Measurements from ENCODE around the gene IRF9.

The IRF9 gene

GRCh38 chr14:24213866-24214662, 53.0 kb downstream of the IRF9 start:
- H3K4me1 Mint-ChIP-seq: peaks cover 59% of the 10 kb centered on the region
- ATAC-seq (replicated peaks; ENCODE audit: extremely low read depth, poor library complexity, severe bottlenecking) (no peak), DNase-seq (ENCODE audit: low spot score in 2 of 2) (no peak)
- H3K9me3 Mint-ChIP-seq: no peaks in the 10 kb centered on the region
- peaks cover 44% of the 10 kb centered on the region for H3K36me3 Mint-ChIP-seq (ENCODE audit: insufficient read depth)
- H3K27ac Mint-ChIP-seq (ENCODE audit: low read depth): peak overlapping the region; percentile 96
- no peaks in the 10 kb centered on the region for H3K27me3 Mint-ChIP-seq
- peak overlapping the region; percentile 88 for H3K4me3 Mint-ChIP-seq

GRCh38 chr14:24215495-24216344, 54.7 kb downstream of the IRF9 start, which contains the start of gene MDP1:
MDP1 (minus strand) TSS chr14:24216066; CDS start chr14:24215955, 111 bp downstream.
- ATAC-seq (replicated peaks; ENCODE audit: extremely low read depth, poor library complexity, severe bottlenecking) (peak; percentile 70), DNase-seq (ENCODE audit: low spot score in 2 of 2) (peak; percentile 72 to 84)
- Mint-ChIP-seq H3K9me3 (no peaks in the 10 kb centered on the region), H3K36me3 (ENCODE audit: insufficient read depth) (peaks cover 40% of the 10 kb centered on the region), H3K27ac (ENCODE audit: low read depth) (peak within 1 kb of the TSS; percentile 96), H3K4me3 (peak within 1 kb of the TSS; percentile 88), H3K27me3 (no peaks in the 10 kb centered on the region), H3K4me1 (peaks cover 58% of the 10 kb centered on the region)

Measured in central memory CD8-positive, alpha-beta T cell (primary cell).